ENCODE data around the gene TLL1.
A peak's percentile ranks its signal among the peaks of the same experiment; 100 is the strongest.

Gene TLL1

DNA sequence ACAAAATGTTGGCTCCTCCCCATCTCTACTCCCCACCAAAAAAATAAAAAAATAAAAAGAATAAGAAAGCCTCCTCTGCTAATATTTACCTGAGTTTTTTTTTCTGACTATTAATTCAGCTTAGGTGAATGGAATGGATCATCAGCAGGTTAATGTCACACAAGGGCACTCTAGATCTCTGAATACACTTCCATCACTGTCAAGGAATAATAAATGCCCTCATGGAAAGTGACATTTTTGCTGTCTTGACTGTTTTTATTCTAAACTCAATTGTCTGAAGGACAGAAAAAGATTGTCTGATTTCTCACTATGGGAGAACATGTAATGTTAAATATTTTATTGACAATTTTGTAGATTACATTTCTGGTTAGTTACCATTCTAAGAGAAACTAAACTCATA, 30.4 kb upstream of the TLL1 start:
- no peak for TF ChIP-seq ZFX (IDR thresholded peaks at IDR 0.05)
- TF ChIP-seq, protein P1, sequence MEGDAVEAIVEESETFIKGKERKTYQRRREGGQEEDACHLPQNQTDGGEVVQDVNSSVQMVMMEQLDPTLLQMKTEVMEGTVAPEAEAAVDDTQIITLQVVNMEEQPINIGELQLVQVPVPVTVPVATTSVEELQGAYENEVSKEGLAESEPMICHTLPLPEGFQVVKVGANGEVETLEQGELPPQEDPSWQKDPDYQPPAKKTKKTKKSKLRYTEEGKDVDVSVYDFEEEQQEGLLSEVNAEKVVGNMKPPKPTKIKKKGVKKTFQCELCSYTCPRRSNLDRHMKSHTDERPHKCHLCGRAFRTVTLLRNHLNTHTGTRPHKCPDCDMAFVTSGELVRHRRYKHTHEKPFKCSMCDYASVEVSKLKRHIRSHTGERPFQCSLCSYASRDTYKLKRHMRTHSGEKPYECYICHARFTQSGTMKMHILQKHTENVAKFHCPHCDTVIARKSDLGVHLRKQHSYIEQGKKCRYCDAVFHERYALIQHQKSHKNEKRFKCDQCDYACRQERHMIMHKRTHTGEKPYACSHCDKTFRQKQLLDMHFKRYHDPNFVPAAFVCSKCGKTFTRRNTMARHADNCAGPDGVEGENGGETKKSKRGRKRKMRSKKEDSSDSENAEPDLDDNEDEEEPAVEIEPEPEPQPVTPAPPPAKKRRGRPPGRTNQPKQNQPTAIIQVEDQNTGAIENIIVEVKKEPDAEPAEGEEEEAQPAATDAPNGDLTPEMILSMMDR (conservative IDR thresholded peaks at IDR 0.05) = no peak

DNA sequence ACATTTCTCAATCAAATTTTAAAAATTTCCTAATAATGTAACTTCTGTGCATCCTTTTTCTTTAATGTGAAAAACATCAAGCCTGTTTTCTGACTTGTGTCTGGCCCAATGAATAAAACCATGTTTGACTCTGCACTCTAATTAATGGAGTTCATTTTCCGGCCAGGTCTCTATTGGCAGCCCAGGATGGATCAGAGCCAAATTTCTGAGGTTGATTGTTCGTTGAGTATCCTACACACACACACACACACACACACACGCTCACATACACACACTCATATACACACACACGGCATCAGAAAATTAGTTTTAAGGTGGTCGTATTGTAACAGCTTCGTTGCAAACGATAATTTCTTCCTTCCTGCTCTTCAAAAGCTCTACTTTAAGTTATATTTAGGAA, 28.9 kb upstream of the TLL1 start:
- no peak overlapping the region for H3K27ac ChIP-seq
- TF ChIP-seq, protein P1 (conservative IDR thresholded peaks at IDR 0.05) = no peak
- no peak for TF ChIP-seq ZFX (IDR thresholded peaks at IDR 0.05)

More for the DNA sequence above, 30.4 kb upstream of the TLL1 start:
- H3K27ac ChIP-seq = no peak overlapping the region

DNA sequence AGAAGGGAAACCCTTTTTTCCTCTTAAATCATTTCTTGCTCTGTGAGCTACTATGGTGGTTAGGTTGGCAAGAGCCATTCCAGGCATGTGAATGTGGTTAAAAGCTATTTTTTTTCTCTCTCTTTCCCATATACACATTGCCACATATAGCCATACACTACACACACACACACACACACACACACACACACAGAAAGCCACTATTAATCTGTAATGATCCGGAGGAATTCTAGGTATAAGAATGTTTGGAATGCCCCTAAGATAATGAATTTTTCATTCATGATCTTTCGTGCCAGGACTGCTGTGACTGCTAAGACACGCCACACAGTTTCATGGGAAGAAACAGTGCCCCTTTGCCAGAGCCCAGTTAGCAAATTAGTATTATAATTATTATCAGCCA, 21.8 kb upstream of the TLL1 start:
- no peak overlapping the region for H3K27ac ChIP-seq
- TF ChIP-seq, protein P1 (conservative IDR thresholded peaks at IDR 0.05) = no peak
- no peak for TF ChIP-seq ZFX (IDR thresholded peaks at IDR 0.05)

DNA sequence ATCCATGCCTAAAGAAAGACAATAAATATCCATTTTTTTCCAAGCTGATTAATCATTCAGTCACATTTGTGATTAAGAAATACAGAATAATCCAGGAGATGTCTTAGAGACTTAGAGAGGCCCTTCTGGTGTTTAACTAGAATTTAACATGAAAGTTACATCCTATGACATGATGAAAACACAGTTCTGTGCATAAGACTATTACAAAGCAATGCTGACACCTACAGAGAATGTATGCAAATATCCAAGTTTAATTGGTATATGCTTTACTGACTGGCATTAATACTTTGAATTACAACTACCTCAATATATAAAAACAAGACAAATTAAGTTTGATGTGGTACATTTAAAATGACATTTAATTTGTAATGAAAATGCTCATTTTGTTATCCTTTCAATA, 17.8 kb upstream of the TLL1 start:
- TF ChIP-seq ZFX (IDR thresholded peaks at IDR 0.05) = no peak
- TF ChIP-seq, protein P1 (conservative IDR thresholded peaks at IDR 0.05) = no peak
- H3K27ac ChIP-seq = no peak overlapping the region

DNA sequence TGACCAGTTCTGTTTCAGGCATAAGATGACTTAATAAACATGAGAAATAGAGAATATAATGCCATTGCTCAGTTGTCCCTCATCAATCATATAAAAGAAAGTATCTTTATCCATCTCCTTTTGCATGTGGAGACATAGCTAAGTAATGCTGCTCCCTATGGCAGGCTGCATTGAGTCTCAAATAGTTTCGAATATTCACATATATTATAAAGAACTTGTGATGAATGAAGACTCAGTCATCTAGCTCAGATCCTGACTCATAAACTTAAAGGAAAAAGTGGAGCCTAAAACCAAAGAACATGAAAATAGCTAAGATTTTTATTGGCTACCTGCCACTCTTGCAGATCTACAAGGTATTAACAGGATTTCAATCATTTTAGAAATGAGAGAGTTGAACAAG, 11.7 kb upstream of the TLL1 start:
- H3K27ac ChIP-seq = no peak overlapping the region
- TF ChIP-seq ZFX (IDR thresholded peaks at IDR 0.05) = no peak
- TF ChIP-seq, protein P1 (conservative IDR thresholded peaks at IDR 0.05) = no peak

DNA sequence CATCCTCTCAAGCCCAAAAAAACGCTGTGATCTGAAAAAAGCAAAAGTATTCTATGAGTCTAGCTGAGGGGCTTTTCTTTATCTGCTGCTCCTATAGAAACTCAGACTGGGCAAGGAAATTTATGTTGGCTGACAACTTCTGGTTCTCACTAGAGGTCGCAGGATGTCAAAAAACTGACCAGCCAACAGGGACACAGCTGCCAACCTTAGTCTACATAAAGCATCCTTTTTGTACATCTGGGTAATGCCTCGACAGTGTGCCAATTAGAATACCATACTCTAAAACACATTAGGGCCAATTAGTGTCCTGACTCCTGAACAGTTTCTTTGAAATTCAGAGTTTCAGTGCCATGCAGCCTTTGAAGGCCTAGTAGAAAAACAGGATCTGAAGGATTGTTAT, 8.8 kb upstream of the TLL1 start:
- no peak overlapping the region for H3K27ac ChIP-seq
- TF ChIP-seq, protein P1 (conservative IDR thresholded peaks at IDR 0.05) = peak; percentile 46
- TF ChIP-seq ZFX (IDR thresholded peaks at IDR 0.05) = no peak

DNA sequence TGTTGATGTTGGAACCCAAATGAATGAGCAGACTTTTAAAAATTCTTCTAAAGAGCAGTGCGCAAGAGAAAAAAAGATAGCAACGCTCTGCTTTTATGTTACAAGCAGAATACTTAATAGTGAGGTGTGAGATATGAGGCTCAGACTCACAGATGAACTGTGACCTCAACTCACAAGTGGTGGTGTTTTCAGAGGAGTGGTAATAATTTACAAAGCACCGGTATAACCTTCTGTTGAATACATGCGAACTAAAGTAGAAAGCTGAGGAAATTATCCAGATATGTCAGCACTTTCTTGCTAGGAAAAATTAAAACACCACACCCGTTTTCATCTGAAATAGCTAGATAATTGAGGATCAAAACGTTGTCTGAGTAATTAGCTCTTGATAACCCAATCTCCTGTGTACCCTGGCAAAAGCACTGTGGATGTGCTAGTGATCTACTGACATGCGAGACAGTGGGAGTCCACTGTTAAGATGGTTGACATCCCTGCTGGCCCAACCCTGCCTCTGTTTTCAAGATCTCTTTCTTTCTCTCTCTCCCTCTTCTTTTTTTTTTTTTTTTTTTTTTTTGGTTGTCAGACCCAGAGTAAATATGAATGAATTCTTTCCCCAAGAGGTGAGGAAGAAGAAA, 6.9 kb upstream of the TLL1 start:
- H3K27ac ChIP-seq = no peak overlapping the region
- TF ChIP-seq ZFX (IDR thresholded peaks at IDR 0.05) = no peak
- TF ChIP-seq, protein P1 (conservative IDR thresholded peaks at IDR 0.05) = no peak

Data from C4-2B (cell line).